NCI-H2196 treated with DMSO at 0.1 percent for 48 hours (cell line): Measurements from ENCODE around the gene MTSS2.
"Not testable (repeated sequence)": the region's sequence is repeated elsewhere in the genome, so short reads cannot be mapped to it uniquely, and the experiment has no call there.

ENCODE experiments used
- DNase-seq: peaks from one replicate; lab custom pipeline; 2025; ENCODE audit not compliant: unreplicated experiment; lab: John Stamatoyannopoulos, UW

Gene MTSS2

GRCh38 chr16:70656065-70656711 lies 29.7 kb downstream of the MTSS2 start:
- no peak for DNase-seq

- DNase-seq: no peak
Observed at GRCh38 chr16:70653809-70654771, 31.8 kb downstream of the MTSS2 start.

- no peak for DNase-seq
Observed at GRCh38 chr16:70653406-70653805, 32.4 kb downstream of the MTSS2 start.

- DNase-seq: no peak
Observed at GRCh38 chr16:70652322-70652721, 33.5 kb downstream of the MTSS2 start.

- no peak for DNase-seq
Observed at GRCh38 chr16:70651524-70651923, 34.3 kb downstream of the MTSS2 start.

- no peak for DNase-seq
Observed at GRCh38 chr16:70650216-70650615, 35.6 kb downstream of the MTSS2 start.

GRCh38 chr16:70649300-70649699 lies 36.6 kb downstream of the MTSS2 start:
- DNase-seq: no peak

GRCh38 chr16:70648606-70649005 lies 37.2 kb downstream of the MTSS2 start:
- DNase-seq: no peak

- no peak for DNase-seq
Observed at GRCh38 chr16:70647441-70648359, 38.2 kb downstream of the MTSS2 start.

GRCh38 chr16:70646260-70647241 lies 39.3 kb downstream of the MTSS2 start, which contains the start of gene IL34:
IL34 (plus strand) TSS chr16:70646559; CDS start chr16:70646948, 389 bp downstream.
- no peak for DNase-seq

- no peak for DNase-seq
Observed at GRCh38 chr16:70644763-70645597, 40.9 kb downstream of the MTSS2 start.

- DNase-seq: not testable (repeated sequence)
Observed at GRCh38 chr16:70643264-70643663, 42.6 kb downstream of the MTSS2 start.

GRCh38 chr16:70642633-70643032 lies 43.2 kb downstream of the MTSS2 start:
- DNase-seq: no peak

GRCh38 chr16:70638814-70639792 lies 46.8 kb downstream of the MTSS2 start:
- no peak for DNase-seq
